C4-2B (cell line): Measurements from ENCODE around the gene ATP13A2.

Experiments used
- CTCF ChIP-seq: fragments of 450-650 bp; conservative IDR thresholded peaks from 2 replicates; pipeline ENCODE4 v1.5.1; 2017; ENCODE audit warnings: mild to moderate bottlenecking
- ZFX ChIP-seq: fragments of 450-650 bp; IDR thresholded peaks from 2 replicates; pipeline ENCODE4 v1.6.1; 2017

GRCh38 chr1:16958475-16958874 is 53.3 kb downstream of the ATP13A2 start:
- TF ChIP-seq CTCF = no peak
- no peak for TF ChIP-seq ZFX
